Measurements from ENCODE around the gene MYO3B.

MYO3B gene, protein sequence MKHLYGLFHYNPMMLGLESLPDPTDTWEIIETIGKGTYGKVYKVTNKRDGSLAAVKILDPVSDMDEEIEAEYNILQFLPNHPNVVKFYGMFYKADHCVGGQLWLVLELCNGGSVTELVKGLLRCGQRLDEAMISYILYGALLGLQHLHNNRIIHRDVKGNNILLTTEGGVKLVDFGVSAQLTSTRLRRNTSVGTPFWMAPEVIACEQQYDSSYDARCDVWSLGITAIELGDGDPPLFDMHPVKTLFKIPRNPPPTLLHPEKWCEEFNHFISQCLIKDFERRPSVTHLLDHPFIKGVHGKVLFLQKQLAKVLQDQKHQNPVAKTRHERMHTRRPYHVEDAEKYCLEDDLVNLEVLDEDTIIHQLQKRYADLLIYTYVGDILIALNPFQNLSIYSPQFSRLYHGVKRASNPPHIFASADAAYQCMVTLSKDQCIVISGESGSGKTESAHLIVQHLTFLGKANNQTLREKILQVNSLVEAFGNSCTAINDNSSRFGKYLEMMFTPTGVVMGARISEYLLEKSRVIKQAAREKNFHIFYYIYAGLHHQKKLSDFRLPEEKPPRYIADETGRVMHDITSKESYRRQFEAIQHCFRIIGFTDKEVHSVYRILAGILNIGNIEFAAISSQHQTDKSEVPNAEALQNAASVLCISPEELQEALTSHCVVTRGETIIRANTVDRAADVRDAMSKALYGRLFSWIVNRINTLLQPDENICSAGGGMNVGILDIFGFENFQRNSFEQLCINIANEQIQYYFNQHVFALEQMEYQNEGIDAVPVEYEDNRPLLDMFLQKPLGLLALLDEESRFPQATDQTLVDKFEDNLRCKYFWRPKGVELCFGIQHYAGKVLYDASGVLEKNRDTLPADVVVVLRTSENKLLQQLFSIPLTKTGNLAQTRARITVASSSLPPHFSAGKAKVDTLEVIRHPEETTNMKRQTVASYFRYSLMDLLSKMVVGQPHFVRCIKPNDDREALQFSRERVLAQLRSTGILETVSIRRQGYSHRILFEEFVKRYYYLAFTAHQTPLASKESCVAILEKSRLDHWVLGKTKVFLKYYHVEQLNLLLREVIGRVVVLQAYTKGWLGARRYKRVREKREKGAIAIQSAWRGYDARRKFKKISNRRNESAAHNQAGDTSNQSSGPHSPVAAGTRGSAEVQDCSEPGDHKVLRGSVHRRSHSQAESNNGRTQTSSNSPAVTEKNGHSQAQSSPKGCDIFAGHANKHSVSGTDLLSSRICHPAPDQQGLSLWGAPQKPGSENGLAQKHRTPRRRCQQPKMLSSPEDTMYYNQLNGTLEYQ (N-terminal part only)

GRCh38 chr2:170177950-170178781 is at the start of gene MYO3B:
Gene MYO3B (plus strand): TSS chr2:170178147. CDS start chr2:170178288, 141 bp downstream.
- DNase-seq (ENCODE audit: low read depth in 2 of 3, low spot score in 1 of 3): no peak

- DNase-seq (ENCODE audit: low read depth in 2 of 3, low spot score in 1 of 3): no peak
Measured at GRCh38 chr2:170139276-170139967, 38.5 kb upstream of the MYO3B start.

GRCh38 chr2:170140561-170140960 is 37.4 kb upstream of the MYO3B start:
- DNase-seq (ENCODE audit: low read depth in 2 of 3, low spot score in 1 of 3): no peak

GRCh38 chr2:170141865-170142264 is 36.1 kb upstream of the MYO3B start:
- no peak for DNase-seq (ENCODE audit: low read depth in 2 of 3, low spot score in 1 of 3)

DNA sequence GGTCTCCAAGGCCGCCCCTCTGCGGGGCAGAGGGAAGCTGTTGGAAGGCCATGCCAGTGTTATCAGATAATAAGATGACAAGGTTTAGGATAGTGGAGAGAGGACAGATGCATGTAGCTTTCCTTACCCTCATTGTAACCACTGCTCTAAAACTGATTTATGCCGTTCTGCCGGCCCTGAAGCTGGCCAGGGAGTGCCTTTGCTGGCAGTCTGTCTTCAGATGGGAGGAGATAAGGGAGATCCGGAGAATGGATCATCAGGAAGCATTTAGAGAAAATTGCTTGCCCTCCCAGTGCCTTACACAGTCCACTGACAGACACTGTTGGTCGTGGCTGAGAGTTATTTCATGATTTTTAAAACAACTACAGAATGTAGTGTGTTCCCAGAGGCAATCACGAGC is 35.4 kb upstream of the MYO3B start:
- DNase-seq (ENCODE audit: low read depth in 2 of 3, low spot score in 1 of 3): no peak

DNA sequence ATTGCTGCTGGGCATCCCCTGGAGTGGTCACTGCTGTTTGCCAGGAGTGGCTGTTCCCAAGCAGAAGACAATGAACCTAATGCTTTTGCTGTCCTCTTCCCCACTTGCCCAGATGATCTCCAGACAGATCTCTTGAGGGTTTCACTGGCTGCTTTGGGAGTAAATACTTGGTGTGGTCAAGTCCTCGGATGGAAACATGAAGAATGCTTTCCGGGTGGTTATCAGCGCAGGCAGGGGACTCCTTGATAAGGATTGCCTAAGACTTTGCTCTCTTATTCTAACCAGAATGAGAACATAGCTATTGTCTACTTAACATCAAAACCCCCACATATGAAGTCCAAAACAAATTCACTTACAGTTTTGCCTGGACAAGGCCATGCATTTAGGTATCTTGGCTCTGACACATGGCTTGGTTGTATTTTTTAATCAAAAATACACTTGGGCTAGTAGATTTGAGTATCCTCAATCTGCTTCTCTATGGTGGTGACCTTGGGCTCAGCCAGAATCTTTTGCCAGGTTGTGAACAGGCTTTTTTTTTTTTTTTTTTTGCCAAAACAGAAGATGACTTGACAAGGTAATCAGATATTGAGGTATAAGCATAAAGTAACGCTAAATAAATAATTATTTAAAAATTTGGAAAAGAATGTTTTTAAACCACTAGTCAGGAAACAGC is 34.8 kb upstream of the MYO3B start:
- no peak for DNase-seq (ENCODE audit: low read depth in 2 of 3, low spot score in 1 of 3)

GRCh38 chr2:170144761-170145160 is 33.2 kb upstream of the MYO3B start:
- no peak for DNase-seq (ENCODE audit: low read depth in 2 of 3, low spot score in 1 of 3)

- no peak for DNase-seq (ENCODE audit: low read depth in 2 of 3, low spot score in 1 of 3)
Measured at GRCh38 chr2:170145191-170145590, 32.8 kb upstream of the MYO3B start.

DNA sequence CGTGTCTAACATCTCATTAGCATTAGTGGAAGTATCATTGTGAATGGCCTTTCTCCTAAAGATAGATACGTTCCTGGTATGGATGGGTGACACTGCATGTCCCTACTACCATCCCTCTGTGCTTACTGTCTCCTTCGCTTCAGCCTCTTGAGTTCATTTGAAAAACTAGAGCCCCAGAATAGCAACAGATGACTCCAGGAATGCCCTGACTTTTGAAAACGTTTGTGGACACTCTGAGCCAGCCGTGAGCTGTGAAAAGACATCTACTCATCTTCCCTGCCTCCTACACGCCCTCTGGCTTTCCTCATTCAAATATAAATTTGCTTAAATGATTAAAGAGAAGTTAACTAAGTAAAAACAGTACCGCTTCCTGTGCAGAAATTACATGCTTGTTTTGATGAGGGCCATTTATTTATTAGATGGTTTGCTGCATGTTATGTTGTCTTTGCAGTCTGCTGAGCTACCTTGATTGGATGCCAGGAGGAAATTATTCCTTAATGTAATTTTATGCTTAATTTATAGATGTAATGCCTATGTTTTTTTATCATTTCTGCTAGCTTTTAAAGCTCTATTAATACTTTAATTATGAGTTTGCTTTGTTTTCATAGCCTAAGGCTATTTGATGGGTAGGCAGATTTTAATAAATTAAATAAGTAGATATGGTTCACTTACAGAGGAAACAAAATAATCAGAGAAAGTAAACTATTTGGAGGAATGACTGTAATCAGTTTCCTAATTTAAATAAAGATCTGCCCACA is 32.1 kb upstream of the MYO3B start:
- no peak for DNase-seq (ENCODE audit: low read depth in 2 of 3, low spot score in 1 of 3)

- DNase-seq (ENCODE audit: low read depth in 2 of 3, low spot score in 1 of 3): no peak
Measured at GRCh38 chr2:170146784-170147183, 31.2 kb upstream of the MYO3B start.

DNA sequence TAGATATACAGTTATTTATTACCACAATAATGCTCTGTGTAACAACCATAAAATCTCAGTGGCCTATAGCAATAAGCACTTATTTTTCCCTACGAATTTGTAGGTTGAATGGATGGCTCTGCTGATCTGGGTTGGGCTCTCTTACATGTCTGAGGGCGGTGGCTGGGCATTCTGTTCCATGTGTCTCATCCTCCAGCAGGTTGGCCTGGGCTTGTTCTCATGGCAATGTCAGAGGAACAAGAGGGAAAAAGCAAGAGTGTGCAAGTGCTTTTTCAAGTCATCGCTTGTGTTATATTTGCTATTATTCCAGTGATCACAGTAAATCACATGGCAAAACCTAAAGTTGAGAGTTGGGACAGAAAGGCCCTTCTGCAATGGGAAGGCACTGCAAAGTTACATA is 30.4 kb upstream of the MYO3B start:
- no peak for DNase-seq (ENCODE audit: low read depth in 2 of 3, low spot score in 1 of 3)

DNA sequence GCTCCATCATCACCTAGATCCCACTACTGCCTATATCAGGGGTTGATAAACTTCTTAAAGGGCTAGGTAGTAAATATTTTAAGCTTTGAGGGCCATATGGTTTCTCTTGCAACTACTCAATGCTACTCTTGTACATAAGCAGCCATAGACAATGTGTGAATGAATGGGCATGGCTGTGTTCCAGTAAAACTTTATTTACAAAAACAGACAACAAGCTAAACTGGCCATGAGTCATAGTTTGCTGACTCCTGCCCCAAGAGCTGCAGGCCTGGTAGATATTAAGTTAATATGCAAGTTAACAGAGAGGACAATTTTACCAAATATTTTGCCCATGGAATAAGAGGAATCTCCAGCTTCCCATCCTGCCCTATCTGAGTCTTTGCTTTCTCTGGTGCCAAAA is 29.8 kb upstream of the MYO3B start:
- no peak for DNase-seq (ENCODE audit: low read depth in 2 of 3, low spot score in 1 of 3)

DNA sequence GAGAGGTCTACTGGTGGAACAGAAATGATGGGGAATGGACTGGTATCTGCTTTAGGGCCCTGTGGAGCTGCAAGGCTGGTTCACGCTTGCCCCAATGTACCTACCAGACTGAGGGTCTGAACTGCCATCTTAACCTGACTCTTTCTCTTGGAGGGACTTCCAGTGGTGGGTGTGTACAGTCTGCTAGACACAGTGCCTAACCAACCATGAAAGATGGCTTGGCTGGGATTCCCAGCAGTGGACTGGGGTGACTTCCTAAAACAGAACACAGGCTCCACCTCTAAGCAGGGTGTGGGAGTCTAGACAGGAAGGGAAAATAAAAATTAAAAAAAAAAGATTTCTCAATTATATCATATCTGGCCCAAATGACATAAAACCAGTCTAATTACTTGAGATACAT is 25.5 kb upstream of the MYO3B start:
- DNase-seq (ENCODE audit: low read depth in 2 of 3, low spot score in 1 of 3): no peak

- no peak for DNase-seq (ENCODE audit: low read depth in 2 of 3, low spot score in 1 of 3)
Measured at GRCh38 chr2:170155022-170155722, 22.8 kb upstream of the MYO3B start.

GRCh38 chr2:170155723-170156253 is 22.2 kb upstream of the MYO3B start:
- no peak for DNase-seq (ENCODE audit: low read depth in 2 of 3, low spot score in 1 of 3)

GRCh38 chr2:170156592-170156991 is 21.4 kb upstream of the MYO3B start:
- no peak for DNase-seq (ENCODE audit: low read depth in 2 of 3, low spot score in 1 of 3)

DNA sequence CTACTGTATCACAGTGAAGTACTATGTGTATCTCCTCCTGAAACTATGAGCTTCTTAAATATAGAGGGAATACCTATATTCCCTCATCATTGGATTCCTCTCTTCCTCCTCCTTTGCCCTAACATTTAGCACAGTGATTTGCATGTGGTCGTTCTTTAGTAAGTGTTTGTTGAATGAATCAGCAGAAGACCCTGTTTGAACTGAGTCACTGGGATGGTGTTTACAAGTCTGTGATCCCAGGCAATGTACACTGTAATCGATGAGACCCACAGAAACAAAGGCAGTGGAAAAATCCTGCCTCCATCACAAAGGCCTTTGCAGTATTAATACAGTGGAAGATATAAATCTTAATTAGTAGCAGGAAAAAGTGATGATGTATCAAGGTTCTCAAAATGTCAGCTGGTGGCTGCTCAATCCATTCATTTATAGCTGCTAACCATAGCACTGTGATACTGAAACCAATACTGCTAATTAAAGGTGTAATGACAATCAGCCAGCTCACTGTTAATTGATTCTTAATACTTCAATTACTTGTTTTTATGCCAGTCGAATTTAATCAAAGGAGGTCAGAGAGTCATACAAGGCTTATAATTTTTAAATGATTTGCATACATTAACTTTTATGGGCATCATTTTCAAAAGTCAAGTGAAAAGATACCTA is 20.8 kb upstream of the MYO3B start:
- no peak for DNase-seq (ENCODE audit: low read depth in 2 of 3, low spot score in 1 of 3)

All from stimulated activated CD4-positive, alpha-beta T cell treated with anti-CD3 and anti-CD28 coated beads, Interleukin-12 subunit alpha, Interleukin-12 subunit beta, amount 100 ng/mL, for 48 hours (primary cell).